ENCODE data around the gene CD200. TPM values are rescaled to one million over a fixed set of nuclear protein-coding genes. Genes with fewer than 3 reads are reported as not detected.

CD200 gene
- total and polyA plus RNA-seq, 2 experiments from 2014 or later, result 0.20 TPM; not detected in 1

- TF ChIP-seq EZH2 (IDR thresholded peaks at IDR 0.05; ENCODE audit: insufficient read depth, poor library complexity, severe bottlenecking) (no peak), EZH2phosphoT487 (IDR thresholded peaks at IDR 0.05; ENCODE audit: insufficient read depth, low read depth) (no peak)
- Histone ChIP-seq H4K20me1 (ENCODE audit: insufficient read depth) (no peaks in the 10 kb centered on the region), H3K79me2 (ENCODE audit: insufficient read depth) (no peaks in the 10 kb centered on the region), H3F3A (ENCODE audit: insufficient read depth) (no peaks in the 10 kb centered on the region), H2AFZ (no peak overlapping the region), H3K9ac (no peak overlapping the region), H3K9me3 (ENCODE audit: low read depth) (no peaks in the 10 kb centered on the region), H3K27ac (no peak overlapping the region), H3K4me3 (no peak overlapping the region), H3K4me2 (ENCODE audit: unreplicated experiment) (no peak overlapping the region), H3K9me2 (ENCODE audit: insufficient read depth) (no peaks in the 10 kb centered on the region), H3K36me3 (ENCODE audit: low read depth) (no peaks in the 10 kb centered on the region), H3K4me1 (ENCODE audit: insufficient read depth) (no peaks in the 10 kb centered on the region), H3K27me3 (replicated peaks; ENCODE audit: insufficient read depth) (peaks cover 3% of the 10 kb centered on the region; the same call in 1 of the 2 replicates)
- DNase-seq, result no peak
- 36 to 43% methylated on average over 3 of the region's 3 CpGs for WGBS, 2 experiments (ENCODE audit: low coverage in 1 of 2, low lambda C conversion rate in 2 of 2, missing lambda C conversion rate in 2 of 2)
- in situ Hi-C loops (cut with MboI), result no loop called here
These were observed 38.6 kb downstream of the CD200 start for GRCh38 chr3:112371569-112371968.

GRCh38 chr3:112372396-112372795, 39.4 kb downstream of the CD200 start:
- Histone ChIP-seq H3K9ac (no peak overlapping the region), H3F3A (ENCODE audit: insufficient read depth) (peaks cover 7% of the 10 kb centered on the region; the same call in 1 of the 2 replicates), H3K79me2 (ENCODE audit: insufficient read depth) (no peaks in the 10 kb centered on the region), H3K9me2 (ENCODE audit: insufficient read depth) (no peaks in the 10 kb centered on the region), H3K9me3 (ENCODE audit: low read depth) (no peaks in the 10 kb centered on the region), H3K4me2 (ENCODE audit: unreplicated experiment) (no peak overlapping the region), H3K4me3 (no peak overlapping the region), H3K27ac (no peak overlapping the region), H4K20me1 (ENCODE audit: insufficient read depth) (no peaks in the 10 kb centered on the region), H2AFZ (no peak overlapping the region), H3K36me3 (ENCODE audit: low read depth) (no peaks in the 10 kb centered on the region), H3K27me3 (replicated peaks; ENCODE audit: insufficient read depth) (no peaks in the 10 kb centered on the region; the same call in 1 of the 2 replicates), H3K4me1 (ENCODE audit: insufficient read depth) (0 out of 2 replicates have a peak, but pooled peaks cover 4% of the 10 kb centered on the region)
- in situ Hi-C loops (cut with MboI), result no loop called here
- 75 to 86% methylated on average over 1 of the region's 1 CpG for WGBS, 2 experiments (ENCODE audit: low coverage in 1 of 2, low lambda C conversion rate in 2 of 2, missing lambda C conversion rate in 2 of 2)
- TF ChIP-seq EZH2 (IDR thresholded peaks at IDR 0.05; ENCODE audit: insufficient read depth, poor library complexity, severe bottlenecking) (no peak), EZH2phosphoT487 (IDR thresholded peaks at IDR 0.05; ENCODE audit: insufficient read depth, low read depth) (no peak)
- DNase-seq, result no peak

- Histone ChIP-seq H3K79me2 (ENCODE audit: insufficient read depth) (no peaks in the 10 kb centered on the region), H3K4me1 (ENCODE audit: insufficient read depth) (0 out of 2 replicates have a peak, but pooled peaks cover 4% of the 10 kb centered on the region), H3F3A (ENCODE audit: insufficient read depth) (peaks cover 12% of the 10 kb centered on the region; the same call in 1 of the 2 replicates), H3K27me3 (replicated peaks; ENCODE audit: insufficient read depth) (no peaks in the 10 kb centered on the region; the same call in 1 of the 2 replicates), H4K20me1 (ENCODE audit: insufficient read depth) (no peaks in the 10 kb centered on the region), H2AFZ (no peak overlapping the region), H3K4me3 (no peak overlapping the region), H3K9me2 (ENCODE audit: insufficient read depth) (no peaks in the 10 kb centered on the region), H3K9me3 (ENCODE audit: low read depth) (no peaks in the 10 kb centered on the region), H3K36me3 (ENCODE audit: low read depth) (no peaks in the 10 kb centered on the region), H3K27ac (no peak overlapping the region), H3K9ac (no peak overlapping the region), H3K4me2 (ENCODE audit: unreplicated experiment) (no peak overlapping the region)
- in situ Hi-C loops (cut with MboI), result no loop called here
- DNase-seq, result no peak
- no peak for TF ChIP-seq EZH2 (IDR thresholded peaks at IDR 0.05; ENCODE audit: insufficient read depth, poor library complexity, severe bottlenecking)
- no peak for TF ChIP-seq EZH2phosphoT487 (IDR thresholded peaks at IDR 0.05; ENCODE audit: insufficient read depth, low read depth)
- 31 to 33% methylated on average over 4 of the region's 4 CpGs for WGBS, 2 experiments (ENCODE audit: low coverage in 1 of 2, low lambda C conversion rate in 2 of 2, missing lambda C conversion rate in 2 of 2)
These were observed 40.5 kb downstream of the CD200 start for GRCh38 chr3:112373476-112373875.

- 21 to 25% methylated on average over 2 of the region's 2 CpGs for WGBS, 2 experiments (ENCODE audit: low coverage in 1 of 2, low lambda C conversion rate in 2 of 2, missing lambda C conversion rate in 2 of 2)
- H4K20me1 ChIP-seq (ENCODE audit: insufficient read depth), result no peaks in the 10 kb centered on the region
- H3K79me2 ChIP-seq (ENCODE audit: insufficient read depth), result no peaks in the 10 kb centered on the region
- no peak for DNase-seq
- no peak overlapping the region for H3K4me3 ChIP-seq
- H3K9me3 ChIP-seq (ENCODE audit: low read depth), result no peaks in the 10 kb centered on the region
- 0 out of 2 replicates have a peak, but pooled peaks cover 4% of the 10 kb centered on the region for H3K4me1 ChIP-seq (ENCODE audit: insufficient read depth)
- no peaks in the 10 kb centered on the region for H3K9me2 ChIP-seq (ENCODE audit: insufficient read depth)
- H3K27me3 ChIP-seq (replicated peaks; ENCODE audit: insufficient read depth), result no peaks in the 10 kb centered on the region; the same call in 1 of the 2 replicates
- in situ Hi-C loops (cut with MboI), result no loop called here
- TF ChIP-seq EZH2 (IDR thresholded peaks at IDR 0.05; ENCODE audit: insufficient read depth, poor library complexity, severe bottlenecking), result no peak
- no peak for TF ChIP-seq EZH2phosphoT487 (IDR thresholded peaks at IDR 0.05; ENCODE audit: insufficient read depth, low read depth)
- no peak overlapping the region for H3K4me2 ChIP-seq (ENCODE audit: unreplicated experiment)
- no peaks in the 10 kb centered on the region for H3K36me3 ChIP-seq (ENCODE audit: low read depth)
- H3K27ac ChIP-seq, result no peak overlapping the region
- peaks cover 12% of the 10 kb centered on the region; the same call in 1 of the 2 replicates for H3F3A ChIP-seq (ENCODE audit: insufficient read depth)
- H2AFZ ChIP-seq, result no peak overlapping the region
- no peak overlapping the region for H3K9ac ChIP-seq
These were observed 41.0 kb downstream of the CD200 start for GRCh38 chr3:112373924-112374323.

Measured in GM23248 (cell line).